HG02885 (cell line): ENCODE measurements around the gene TESK2.
"Not testable (repeated sequence)": the region's sequence is repeated elsewhere in the genome, so short reads cannot be mapped to it uniquely, and the experiment has no call there.

ENCODE experiments used
- ATAC-seq: cut with Tn5 transposase; IDR thresholded peaks from one replicate; pipeline ENCODE4 v1.9.1; 2021; ENCODE audit warnings: mild to moderate bottlenecking; ENCODE audit not compliant: unreplicated experiment, poor library complexity

TESK2 gene

DNA sequence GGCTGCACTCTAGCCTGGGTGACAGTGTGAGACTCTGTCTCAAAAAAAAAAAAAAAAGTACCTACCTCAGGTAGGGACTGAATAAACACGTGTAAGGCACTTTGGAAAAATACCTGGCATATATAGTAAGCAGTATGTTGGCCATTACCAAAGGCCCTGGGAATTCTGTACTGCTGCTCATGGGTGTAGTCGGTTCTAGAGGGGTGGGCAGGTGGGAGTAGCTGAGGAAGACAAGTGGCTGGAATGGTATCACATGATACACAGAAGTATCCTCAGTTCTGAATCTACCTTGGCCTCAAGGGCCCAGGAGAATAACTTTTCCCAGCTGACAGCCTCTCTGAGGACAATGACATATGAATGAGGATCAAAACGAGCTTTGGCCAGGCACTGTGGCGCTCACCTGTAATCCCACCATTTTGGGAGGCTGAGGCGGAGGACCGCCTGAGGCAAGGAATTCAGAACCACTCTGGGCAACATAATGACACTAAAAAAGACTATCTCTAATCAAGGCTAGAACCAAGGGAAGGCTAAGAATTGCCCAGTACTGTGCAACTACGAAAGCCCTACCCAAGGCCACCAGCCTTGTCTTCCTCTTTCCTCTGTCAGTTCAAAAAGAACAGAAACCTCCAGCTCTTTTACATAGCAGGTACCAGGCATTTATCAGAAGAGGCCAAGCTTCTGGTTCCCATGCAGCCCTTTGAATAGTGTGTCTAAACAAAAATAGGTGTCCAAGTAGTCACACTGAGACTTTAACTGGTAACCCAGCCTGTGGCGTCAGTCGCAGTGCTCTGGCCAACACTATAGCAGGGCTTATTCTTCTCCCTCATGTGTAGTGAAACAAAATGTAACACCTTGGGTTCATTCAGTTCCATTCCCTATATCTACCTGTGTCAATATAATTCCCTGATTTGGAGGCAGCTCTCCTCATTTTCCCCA lies 19.3 kb upstream of the TESK2 start:
- no peak for ATAC-seq

DNA sequence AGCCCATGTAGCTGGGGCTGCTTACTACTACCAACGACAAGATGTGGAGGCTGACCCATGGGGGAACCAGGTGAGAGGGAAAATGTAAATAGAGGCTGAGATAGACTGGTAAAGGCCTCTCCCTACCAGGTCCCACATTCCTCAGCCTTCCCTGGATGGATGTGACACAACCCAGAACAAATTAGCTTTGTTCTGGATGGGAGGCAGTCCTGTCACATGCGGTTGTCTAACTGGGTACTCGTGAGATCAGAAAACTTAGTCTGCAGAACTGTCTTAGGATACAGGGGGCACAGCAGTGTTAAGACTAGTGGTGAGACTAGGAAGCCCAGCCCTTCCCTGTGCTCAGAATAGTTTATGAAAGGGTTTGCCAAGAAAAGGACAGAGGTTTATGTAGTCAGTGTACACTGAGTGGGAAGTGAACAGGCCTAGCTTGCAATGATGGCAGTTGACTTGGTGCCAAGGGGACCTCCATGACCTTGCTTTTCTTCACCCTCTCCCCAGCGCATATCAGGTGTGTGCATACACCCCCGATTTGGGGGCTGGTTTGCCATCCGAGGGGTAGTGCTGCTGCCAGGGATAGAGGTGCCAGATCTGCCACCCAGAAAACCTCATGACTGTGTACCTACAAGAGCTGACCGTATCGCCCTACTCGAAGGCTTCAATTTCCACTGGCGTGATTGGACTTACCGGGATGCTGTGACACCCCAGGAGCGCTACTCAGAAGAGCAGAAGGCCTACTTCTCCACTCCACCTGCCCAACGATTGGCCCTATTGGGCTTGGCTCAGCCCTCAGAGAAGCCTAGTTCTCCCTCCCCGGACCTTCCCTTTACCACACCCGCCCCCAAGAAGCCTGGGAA lies 17.6 kb upstream of the TESK2 start:
- no peak for ATAC-seq

- no peak for ATAC-seq
Measured at GRCh38 chr1:45507893-45508292, 16.9 kb upstream of the TESK2 start.

- ATAC-seq: no peak
Measured at GRCh38 chr1:45507195-45507594, 16.2 kb upstream of the TESK2 start.

DNA sequence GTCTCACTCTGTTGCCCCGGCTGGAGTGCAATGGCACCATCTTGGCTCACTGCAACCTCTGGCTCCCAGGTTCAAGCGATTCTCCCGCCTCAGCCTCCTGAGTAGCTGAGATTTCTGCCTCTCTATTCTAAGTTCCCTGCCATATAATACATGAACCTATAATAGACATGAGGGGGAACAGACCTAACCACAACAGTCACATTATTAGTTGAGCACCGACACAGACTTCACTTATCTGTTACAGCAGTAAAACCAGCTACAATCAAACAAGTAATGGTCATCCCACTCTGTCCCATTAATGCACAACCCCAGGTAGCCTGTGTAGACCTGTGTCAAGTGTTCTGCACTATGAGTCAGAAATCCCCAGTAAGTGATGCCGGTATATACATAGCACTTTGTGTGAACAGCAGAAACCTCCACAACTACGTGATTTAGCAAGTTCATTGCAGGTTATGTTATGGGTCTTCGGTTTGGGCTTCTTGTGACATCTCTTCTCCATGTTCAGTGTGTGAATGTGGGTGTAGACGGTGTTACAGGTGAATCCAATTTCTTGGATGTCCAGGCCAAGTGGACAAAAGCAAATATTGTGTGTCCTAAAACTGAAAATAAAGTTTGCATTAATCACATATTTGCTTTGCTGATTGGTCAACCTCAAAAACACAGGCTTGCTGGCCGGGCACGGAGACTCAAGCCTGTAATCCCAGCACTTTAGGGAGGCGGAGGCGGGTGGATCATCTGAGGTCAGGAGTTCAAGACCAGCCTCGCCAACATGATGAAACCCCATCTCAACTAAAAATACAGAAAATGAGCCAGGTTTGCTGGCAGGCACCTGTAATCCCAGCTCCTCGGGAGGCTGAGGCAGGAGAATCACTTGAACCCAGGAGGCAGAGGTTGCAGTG lies 12.7 kb upstream of the TESK2 start:
- no peak for ATAC-seq

- no peak for ATAC-seq
Measured at GRCh38 chr1:45501505-45501859, 10.5 kb upstream of the TESK2 start.

DNA sequence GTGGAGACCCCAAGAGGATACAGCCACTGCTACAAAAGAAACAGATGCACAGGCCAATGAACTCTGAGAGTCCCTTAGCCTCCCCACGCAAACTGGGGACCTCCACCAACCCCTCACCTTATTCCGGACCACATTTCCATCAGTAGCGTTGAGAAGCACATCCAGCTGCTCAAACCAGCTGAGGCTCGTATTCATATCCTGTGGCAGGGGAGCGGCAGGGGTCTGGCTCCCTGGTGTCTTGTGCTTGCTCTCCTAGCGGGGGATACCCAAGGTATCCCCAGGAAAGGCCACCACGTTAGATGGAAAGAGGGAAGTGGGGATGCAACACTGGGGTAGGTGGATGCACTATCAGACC lies 8.4 kb upstream of the TESK2 start:
- no peak for ATAC-seq

- no peak for ATAC-seq
Measured at GRCh38 chr1:45498279-45498678, 7.3 kb upstream of the TESK2 start.

GRCh38 chr1:45493116-45493697 lies 2.2 kb upstream of the TESK2 start:
- no peak for ATAC-seq

GRCh38 chr1:45492691-45493090 lies 1.7 kb upstream of the TESK2 start:
- ATAC-seq: no peak

GRCh38 chr1:45491487-45492260 lies 711 bp upstream of the TESK2 start:
- no peak for ATAC-seq

GRCh38 chr1:45490121-45490625 lies 790 bp downstream of the TESK2 start:
- ATAC-seq: no peak

GRCh38 chr1:45489379-45489778 lies 1.6 kb downstream of the TESK2 start:
- not testable (repeated sequence) for ATAC-seq

DNA sequence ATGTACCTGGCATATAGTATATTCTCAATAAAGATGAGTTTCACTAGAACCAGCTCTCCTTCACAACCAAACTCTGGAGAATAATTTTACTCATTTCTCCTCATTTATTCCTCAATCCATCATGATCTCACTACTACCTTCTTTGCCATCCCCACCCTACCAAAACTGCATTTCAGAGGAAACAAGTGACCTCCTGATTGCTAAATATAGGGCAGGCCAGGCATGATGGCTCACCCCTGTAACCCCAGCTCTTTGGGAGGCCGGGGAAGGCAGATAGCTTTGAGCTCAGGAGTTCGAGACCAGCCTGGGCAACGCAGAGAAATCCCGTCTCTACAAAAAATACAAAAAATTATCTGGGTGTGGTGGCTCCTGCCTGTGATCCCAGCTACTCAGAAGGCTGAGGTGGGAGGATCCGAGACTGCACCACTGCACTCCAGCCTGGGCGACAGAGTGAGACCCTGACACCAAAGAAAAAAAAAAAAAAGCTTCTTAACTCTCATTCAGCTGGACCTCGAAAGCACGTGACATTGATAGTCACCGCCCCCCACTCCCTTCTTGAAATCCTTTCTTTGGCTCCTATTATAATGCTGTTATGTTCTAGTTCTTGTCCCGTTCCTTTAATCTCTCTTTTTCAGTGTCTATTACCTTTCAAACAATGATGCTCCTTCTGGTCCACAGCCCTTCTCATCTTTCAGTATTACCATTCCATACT lies 2.1 kb downstream of the TESK2 start:
- ATAC-seq: no peak

GRCh38 chr1:45485949-45486348 lies 5.0 kb downstream of the TESK2 start:
- ATAC-seq: no peak

DNA sequence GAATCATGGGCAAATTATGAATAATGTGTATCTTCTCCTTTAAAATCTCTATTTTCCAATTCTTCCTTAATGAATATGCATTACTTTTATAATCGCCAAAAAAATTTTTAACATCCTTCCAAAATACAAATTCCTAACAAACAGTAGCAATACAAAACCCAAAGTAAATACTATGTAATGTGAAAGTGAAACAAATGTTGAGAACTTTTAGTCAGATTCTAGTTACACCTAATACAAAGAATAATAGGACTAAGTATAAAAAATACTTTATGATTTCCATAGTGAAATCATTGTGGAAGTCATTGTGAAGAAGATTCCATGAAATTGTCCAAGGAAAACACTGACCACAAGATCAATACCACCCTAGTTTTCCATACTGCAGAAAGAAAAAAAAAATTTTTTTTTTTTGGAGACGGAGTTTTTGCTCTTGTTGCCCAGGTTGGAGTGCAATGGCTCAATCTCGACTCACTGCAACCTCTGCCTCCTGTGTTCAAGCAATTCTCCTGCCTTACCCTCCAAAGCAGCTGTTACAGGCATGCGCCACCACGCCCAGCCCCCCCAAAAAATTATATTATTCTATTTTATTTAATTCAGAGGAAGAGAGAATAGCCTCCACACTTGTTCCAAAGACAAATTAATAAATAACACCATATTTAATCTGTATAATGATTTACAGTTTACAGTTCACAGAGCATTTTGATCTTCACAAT lies 11.8 kb downstream of the TESK2 start:
- no peak for ATAC-seq

DNA sequence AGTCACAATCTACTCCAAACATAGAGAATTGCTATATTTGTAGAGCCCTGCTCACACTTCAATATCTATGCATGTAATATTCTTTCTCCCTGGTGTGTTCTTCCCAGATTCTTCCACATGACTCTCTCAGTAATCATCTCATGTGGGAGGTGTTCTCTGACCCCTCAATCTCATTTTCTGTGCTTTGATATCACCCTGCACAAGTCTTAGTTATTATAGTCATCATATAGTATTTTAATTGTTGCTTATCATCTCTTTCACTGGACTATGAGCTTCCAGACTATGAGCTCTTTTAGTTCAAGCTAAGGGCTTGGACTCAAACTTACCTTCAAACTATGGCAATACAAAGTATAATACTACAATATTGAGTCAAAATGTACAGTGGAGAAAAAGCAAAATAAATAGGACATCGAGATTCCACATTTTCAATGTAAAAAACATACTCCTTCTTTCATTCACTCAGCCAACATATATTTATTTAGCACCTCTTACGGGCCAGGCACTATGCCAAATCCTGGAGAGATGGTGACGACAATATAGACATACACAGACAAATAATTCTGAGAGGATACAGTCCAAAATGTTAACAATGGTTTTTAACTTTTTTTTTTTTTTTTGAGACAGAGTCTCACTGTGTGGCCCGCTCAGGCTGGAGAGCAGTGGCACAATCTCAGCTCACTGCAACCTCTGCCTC lies 12.7 kb downstream of the TESK2 start:
- ATAC-seq: no peak
